H1 (cell line): ENCODE results near the gene RSKR.
"Not testable (repeated sequence)": the region's sequence is repeated elsewhere in the genome, so short reads cannot be mapped to it uniquely, and the experiment has no call there.

ENCODE experiments used
- CTCF ChIP-seq, 3 experiments: IDR thresholded peaks; 1 replicate in 2 of 3; 2 replicates in 1 of 3; pipeline versions ENCODE4 v1.5.1 to v1.6.1; 2011; ENCODE audit warnings: low read length in 3 of 3, mild to moderate bottlenecking in 3 of 3, inconsistent platforms in 2 of 3, low read depth in 1 of 3, moderate library complexity in 1 of 3; ENCODE audit not compliant: insufficient read depth in 1 of 3; ENCODE audit errors: control extremely low read depth in 1 of 3
- HDAC6 ChIP-seq: IDR thresholded peaks from one replicate; pipeline ENCODE4 v1.7.1; 2012; ENCODE audit warnings: low read depth, mild to moderate bottlenecking, inconsistent platforms, low read length, moderate library complexity

- TF ChIP-seq CTCF (IDR thresholded peaks at IDR 0.05; ENCODE audit: control extremely low read depth in 1 of 3, insufficient read depth in 1 of 3, low read depth in 1 of 3, low read length in 3 of 3); HDAC6: not testable (repeated sequence)
Observed at GRCh38 chr17:28658342-28658741, 44.4 kb upstream of the RSKR start.
